NCI-H226 (cell line): ENCODE measurements around the gene IFNL3.
"Not testable (repeated sequence)": the region's sequence is repeated elsewhere in the genome, so short reads cannot be mapped to it uniquely, and the experiment has no call there.

Experiments used
- DNase-seq: peaks from one replicate; pipeline ENCODE4 v3.0.0-alpha.2; 2015

The IFNL3 gene

DNA sequence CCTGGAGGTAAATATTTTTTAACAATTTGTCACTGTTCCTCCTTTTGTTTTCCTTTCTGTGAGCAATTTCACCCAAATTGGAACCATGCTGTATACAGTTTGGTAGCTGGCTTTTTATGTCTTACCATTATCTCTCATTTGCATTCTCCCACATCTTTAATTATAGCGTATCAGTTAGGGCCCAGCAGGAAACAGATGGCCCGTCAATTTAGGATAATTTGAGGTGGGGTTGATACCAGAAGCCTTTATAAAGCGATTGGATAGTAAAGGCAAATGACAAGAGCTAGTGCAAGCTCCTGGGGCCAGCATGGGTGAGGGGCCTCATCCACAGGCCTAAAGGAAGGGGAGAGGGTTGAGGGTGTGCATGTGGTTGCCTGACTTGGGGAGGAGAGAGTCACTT, 7.7 kb upstream of the IFNL3 start:
- DNase-seq = no peak

DNA sequence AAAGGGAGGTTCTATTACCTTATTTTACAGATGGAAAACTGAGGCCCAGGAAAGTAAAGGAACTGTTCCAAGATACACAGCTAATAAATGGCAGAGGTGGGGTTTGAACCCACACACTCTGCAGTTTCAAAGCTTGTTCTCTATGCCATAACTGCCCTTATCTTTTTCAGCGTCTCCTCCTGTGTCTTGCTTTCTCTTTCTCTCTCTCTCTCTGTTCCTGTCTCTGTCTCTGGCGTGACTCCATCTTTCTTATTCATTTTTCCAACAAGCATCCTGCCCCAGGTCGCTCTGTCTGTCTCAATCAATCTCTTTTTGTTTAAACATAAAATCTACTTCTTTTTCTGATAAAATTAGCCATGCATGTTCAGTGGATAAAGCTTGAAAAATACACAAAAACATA, 7.0 kb upstream of the IFNL3 start:
- no peak for DNase-seq

DNA sequence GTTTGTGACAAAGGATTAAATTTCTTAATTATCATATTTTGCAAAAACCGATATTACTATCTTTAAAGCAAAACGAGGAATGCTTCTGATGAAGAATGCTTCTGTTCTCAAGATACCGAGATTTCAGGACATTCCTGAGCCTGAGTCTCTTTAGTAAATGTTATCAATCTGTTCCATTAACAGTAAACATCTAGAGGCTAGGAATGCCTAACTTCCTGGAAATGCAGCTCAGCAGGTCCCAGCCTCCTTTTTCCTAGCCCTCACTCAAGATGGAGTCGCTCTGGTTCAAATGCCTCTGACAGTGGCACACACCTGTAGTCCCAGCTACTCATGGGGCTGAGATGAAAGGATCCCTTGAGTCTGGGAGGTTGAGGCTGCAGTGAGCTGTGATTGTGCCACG, 6.3 kb upstream of the IFNL3 start:
- no peak for DNase-seq

DNA sequence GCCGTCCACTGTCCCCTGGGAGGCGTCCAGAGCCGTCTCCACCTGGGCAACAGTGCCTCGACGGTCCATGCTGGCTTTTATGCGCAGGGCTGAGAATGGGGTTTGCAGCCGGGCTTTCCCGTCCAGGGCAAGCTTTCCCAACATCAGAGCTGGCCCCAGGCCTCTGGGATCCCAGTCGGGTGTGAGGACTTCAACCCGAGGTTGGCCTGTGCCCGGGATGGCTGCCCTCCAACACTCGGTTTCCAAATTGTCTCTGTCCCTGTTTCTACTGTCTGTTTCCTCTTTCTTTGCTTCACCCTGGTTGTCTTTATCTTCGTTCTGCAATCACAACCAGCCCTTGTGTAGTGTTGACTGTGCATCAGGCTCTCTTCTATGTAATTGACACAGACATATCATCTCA, 4.0 kb upstream of the IFNL3 start, which contains the start of gene IFNL4:
Gene IFNL4, minus strand, starts transcription at position 51 of the 400 bp plus-strand sequence.
- no peak for DNase-seq

DNA sequence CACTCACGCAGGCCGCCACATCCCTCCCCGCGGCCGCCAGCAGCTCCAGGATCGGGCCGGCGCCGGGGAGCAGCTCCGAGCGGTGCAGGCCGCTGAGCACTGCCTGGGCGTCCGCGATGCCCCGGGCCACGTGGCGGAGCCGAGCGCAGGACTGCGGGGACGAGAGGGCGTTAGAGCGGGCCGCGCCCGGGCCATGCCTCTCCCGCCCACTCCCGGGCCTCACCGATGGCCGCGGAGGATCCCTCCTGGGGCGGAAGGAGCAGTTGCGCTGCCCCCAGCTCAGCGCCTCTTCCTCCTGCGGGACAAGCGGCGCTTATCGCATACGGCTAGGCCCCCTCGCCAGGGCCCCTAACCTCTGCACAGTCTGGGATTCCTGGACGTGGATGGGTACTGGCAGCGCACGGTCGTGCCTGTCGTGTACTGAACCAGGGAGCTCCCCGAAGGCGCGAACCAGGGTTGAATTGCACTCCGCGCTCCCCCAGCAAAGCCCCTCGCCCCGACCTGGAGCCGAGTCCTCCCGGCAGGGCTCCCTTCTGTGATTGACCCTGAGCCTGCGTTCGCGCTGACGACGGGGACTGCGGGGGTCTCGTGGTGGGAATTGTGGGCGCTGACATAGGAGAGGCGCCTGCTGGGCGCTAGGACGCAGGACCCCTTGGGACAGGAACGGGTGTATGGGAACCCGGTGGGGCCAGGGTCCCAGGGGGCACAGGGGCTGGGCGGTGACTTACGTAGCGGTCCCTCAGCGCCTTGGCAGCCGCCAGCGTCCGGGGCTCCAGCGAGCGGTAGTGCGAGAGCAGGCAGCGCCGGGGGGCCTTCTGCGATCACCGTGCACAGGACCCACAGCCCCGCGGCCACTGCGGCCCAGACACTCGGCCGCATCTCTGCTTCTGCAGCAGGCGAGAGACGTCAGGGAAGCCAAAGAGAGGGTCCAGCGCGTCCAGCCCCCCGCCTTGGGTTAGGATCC, 3.2 kb upstream of the IFNL3 start:
- DNase-seq = no peak

DNA sequence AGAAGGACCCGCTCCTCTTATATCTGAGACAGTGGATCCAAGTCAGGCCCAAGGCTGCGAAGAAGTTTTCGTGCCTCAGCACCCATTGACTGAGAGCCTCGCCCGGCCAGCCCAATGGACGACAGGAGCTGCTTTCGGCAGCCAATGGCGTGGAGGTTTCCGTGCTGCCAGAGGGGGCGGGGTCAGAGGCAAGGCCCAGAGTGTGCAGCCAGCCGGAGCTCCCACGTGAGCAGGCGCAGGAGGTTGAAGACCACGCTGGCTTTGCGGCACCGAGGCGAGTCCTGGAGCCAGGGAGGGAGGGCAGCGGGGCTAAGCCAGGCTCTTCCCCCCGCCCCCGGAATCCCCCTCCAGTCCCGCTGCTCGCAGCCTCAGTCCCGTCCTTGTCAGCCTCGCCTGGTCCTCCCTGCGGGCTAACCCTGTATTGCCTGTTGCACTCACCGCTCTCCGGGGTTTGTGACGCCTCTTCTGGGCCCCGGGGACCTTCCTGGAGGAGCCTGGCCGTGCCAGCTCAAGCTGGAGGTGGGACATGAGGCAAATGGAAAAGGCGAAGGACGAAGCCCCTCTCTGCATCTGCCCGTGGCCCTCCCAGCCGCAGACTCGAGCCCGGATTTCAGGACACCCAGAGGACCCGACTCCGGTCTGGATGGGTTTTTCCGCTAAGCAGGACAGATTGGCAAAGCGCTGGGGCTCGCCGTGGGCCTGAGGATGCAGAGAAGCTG, 2.3 kb upstream of the IFNL3 start:
- DNase-seq = no peak

DNA sequence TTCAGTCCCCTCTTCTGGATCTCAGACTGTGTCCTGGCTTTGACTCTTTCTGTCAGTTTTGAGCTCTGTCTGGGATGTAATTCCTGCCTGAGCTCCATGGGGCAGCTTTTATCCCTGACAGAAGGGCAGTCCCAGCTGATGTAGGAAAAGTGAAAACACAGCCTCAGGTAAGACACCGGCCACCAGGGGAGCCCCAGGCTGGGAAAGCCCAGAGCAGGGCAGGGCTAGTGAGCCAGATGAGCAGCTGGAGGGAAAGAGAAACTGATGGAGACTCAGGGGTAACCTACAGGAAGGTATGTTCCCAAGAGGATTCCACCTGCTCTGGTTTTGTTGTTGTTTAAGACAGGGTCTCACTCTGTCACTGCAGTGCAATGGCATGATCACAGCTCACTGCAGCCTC, 360 bp upstream of the IFNL3 start:
- not testable (repeated sequence) for DNase-seq

DNA sequence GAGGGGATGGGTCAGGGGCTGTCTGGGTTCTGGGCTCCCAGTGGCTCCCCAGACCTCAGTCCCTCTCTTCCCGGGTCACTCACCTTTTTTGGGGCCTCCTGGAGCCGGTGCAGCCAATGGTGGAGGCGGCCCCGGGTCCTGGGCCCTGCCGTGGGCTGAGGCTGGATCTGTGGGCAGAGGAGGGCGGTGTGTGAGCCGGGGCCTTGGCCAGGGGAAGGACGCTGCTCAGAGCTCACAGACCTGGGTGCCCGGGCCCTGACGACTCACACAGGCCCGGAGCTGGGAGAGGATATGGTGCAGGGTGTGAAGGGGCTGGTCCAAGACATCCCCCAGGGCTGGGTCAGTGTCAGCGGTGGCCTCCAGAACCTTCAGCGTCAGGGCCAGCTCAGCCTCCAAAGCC, 1.1 kb downstream of the IFNL3 start:
- DNase-seq = not testable (repeated sequence)

DNA sequence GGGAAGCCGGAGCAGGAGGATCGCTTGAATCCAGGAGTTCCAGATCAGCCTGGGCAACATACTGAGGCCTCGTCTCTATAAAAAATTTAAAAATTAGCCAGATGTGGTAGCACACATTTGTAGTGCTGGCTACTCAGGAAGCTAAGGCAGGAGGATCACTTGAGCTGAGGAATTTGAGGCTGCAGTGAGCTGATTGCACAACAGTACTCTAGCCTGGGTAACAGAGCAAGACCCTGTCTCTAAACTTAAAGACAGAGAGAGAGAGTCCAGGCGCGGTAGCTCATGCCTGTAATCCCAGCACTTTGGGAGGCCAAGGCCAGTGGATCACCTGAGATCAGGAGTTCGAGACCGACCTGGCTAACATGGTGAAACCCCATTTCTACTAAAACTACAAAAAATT, 4.4 kb downstream of the IFNL3 start:
- DNase-seq = no peak

DNA sequence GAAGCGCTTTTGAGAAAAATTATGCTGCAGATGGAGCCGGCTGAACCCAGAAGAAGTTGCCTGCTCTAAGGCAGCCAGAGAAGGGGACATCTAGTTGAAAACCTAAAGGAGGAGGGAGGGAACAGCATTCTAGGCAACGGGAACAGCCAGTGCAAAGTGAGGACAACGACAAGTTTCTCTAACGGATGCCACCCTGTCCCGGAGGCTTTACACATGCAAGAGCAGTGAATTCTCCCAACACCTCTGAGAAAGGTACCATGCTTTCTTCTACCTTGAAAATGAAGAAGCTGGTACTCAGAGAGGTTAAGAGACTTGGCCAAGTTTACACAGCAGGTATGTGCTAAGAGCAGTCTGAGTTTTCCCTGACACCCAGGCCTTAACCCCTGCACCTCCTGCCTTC, 5.9 kb downstream of the IFNL3 start:
- no peak for DNase-seq

DNA sequence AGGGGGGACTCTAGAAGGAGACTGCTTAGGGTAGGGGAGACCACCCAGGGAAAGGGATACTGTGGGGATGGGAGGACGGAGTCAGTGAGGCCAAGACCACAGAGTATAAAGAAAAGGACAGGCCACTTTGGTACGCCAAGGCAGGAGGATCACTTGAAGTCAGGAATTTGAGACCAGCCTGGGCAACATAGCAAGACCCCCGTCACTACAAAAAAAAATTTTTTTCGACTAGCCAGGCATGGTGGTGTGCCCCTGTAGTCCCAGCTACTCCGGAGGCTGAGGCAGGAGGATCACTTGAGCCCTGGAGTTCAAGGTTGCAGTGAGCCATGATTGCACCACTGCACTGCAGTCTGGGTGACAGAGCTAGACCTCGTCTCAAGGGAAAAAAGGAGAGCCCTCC, 6.6 kb downstream of the IFNL3 start:
- DNase-seq = no peak

DNA sequence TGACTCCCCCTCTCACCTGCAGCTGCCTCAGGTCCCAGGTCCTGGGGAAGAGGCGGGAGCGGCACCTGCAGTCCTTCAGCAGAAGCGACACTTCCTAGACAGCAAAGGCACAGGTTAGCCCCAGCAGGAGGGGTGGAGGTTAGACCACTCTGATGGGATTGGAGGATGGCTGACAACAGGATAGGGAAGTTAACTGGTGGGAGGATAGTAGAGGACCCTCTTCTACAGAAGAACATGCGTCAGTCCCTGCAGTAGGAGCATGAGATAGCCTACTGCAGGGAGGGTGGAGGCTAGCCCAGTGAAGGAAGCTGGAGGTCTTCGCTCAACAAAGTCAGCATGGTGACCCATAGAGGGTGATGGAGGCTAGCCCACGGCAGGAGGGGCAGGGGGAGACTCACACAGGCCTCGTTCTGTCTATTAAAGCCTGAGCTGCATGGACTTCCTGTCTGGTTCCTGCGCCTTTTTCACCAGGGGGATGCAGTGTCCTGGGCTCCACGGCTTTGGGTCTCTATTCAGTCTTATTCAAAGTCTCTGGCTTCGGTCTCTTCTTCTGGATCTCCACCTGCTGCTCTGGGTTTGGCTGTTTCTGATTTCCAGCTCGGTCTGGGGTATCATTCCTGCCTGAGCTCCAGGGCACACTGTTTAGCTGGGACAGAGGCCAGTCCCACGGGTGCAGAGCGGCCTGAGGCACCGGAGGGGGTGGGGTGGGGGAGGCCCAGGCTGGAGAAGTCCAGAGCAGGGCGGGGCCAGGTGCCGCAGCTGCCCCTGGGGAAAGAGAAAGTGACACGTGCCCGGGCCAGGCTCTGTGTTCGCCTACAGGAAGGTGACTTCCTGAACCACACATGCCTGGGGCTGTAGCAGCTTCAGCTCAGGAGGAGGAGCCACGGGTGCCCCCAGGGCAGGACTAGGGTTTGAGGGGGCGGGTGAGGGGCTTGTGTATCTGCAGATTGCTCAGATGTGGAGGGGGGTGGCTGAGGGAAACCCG, 7.3 kb downstream of the IFNL3 start:
- DNase-seq = peak; percentile 16

DNA sequence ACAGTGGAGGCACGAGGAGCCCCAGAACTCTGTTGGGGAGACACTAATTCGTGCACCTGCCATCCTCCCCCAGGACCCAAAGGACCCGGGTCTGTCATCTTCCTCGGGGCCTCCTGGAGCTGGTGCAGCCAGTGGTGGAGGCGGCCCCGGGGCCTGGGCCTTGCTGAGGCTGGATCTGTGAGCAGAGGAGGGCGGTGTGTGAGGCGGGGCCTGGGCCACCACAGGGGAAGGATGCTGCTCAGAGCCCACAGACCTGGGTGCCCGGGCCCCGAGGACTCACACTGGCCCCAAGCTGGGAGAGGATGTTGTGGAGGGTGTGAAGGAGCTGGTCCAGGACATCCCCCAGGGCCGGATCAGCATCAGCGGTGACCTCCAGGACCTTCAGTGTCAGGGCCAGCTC, 8.3 kb downstream of the IFNL3 start:
- DNase-seq = no peak

DNA sequence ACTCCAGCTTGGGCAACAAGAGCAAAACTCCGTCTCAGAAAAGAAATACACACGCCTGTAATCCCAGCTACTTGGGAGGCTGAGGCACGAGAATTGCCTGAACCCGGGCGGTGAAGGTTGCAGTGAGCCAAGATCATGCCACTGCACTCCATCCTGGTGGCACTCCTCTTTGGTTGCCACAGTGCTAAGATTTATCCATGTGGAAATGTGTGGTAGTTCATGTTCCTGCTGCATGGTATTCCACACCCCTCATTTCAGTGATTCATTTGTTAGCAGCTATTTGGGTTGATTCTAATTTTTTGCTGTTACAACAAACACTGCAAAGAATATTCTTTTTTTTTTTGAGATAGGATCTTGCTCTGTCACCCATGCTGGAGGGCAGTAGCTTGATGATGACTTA, 12.1 kb downstream of the IFNL3 start:
- no peak for DNase-seq

DNA sequence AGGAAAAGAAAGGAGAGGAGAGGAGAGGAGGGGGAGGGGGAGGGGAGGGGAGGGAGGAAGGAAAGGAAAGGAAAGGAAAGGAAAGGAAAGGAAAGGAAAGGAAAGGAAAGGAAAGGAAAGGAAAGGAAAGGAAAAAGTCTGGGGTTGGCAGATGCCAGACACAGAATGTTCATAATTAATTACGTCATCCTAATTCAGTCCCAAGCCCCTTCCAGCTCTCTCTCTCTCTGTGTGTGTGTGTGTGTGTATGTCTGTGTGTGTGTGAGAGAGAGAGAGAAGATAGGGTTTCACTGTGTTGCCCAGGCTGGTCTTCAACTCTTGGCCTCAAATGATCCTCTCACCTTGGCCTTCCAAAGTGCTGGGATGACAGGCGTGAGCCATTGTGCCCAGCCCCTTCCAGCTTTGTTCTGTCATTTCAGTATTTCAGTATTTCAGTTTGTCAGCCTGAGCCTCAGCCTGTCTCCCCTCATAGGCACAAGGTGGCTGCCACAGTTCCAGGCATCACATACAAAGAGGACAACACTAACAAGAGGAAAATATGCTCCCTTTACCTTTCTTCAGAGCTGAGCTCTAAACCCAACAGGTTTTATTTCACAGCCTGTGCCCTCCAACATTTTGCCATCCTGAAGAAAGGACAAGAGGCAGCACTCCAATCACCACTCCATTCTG, 14.6 kb downstream of the IFNL3 start:
- no peak for DNase-seq

DNA sequence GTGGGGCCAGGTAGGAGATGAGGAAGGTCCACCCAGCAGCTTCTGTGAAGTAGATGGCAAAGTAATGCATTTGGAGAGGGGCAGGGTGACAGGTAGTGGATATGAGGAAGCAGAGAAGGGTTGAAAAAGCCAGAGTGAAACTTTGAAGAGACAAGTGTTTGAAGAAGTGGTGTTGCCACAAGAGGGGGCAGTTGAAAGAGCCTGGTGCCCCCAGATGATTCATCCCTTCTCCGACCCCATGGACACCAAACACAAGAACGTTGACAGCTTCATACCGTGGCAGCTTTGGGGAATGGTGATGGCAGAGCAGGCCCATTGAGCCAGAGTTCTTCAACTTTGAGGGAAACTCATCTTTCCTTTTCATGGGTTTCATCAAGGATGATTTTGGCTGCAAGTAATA, 19.9 kb downstream of the IFNL3 start:
- no peak for DNase-seq

DNA sequence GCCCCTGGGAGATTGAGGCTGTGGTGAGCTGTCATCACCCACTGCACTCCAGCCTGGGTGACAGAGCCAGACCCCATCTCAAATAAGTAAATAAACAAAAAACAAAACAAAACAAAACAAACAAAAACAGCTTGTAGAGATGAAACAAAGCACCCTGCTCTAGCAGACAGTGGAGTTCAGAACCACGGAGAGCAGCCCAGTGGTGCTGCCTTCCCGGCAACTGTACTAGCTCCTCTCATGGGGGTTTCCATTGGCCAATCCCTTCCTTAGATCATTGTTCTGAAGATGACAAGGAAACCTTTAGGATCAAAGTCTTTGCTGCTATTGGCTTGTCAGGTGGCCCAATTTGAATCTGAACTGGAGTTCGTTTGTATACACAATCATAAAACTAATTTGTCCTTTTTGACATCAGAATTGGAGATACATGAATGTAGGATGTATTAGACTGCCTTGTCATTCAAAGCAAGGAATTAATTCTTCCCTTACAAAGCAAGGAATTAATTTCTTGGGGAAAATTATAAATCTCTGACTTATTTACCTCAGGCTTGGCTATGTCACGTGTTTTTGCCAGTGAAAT, 21.0 kb downstream of the IFNL3 start:
- DNase-seq = peak; percentile 33

DNA sequence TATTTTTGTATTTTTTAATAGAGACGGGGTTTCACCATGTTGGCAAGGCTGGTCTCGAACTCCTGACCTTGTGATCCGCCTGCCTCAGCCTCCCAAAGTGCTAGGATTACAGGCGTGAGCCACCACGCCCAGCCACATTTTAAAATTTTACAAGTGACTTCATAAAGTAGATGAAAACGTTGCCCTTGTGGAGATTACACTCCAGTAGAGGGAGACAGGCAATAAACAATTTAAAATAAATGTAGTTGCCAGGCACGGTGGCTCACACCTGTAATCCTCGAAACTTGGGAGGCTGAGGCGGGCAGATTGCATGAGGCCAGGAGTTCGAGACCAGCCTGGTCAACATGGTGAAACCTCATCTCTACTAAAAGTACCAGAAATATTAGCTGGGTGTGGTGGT, 25.7 kb downstream of the IFNL3 start:
- not testable (repeated sequence) for DNase-seq

DNA sequence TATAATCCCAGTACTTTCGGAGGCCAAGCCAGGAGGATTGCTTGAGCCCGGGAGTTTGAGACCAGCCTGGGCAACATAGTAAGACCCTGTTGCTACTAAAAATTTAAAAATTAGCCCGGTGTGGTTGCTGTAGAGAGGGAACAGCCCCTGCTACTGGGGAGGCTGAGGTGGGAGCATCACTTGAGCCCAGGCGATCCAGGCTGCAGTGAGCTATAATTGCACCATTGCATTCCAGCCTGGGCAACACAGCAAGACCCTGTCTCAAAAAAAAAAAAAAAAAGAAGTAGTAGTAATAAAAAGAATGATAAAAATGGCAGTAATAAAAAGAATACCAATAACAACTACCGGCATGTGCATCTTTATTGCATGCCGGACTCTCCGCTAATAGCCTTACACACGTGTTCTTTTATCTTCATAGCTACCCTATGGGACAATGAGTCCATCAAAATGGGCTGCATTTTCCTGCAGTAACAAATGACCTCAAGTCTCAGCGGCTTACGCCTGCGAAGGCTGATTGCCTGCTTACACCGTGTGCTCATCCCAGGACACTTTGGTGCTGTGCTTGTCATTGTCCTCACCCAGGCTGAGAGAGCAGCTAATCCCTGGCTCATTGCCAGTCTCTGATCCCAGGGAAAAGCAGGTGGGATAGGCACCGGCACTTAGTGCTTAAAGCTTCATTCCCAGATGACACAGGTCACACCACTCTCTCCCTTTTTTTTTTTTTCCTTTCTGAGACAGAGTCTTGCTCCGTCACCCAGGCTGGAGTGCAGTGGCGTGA, 26.4 kb downstream of the IFNL3 start:
- DNase-seq = no peak

DNA sequence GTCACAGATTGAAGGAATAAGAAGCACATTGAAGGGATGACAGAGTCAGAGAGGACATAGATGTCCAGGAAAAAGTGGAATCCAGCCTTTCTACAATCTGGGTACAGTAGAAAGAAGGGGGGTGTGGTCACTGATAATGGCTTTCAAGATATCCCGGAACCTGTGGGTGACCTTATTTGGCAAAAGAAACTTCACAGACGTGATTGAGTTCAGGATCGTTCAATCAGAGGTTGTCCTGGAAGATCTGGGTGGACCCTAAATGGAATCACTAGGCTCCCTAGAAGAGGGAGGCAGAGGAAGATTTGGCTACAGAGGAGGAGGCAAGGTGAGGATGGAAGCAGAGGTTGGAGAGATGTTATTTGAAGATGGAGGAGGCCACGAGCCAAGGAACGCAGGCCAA, 27.7 kb downstream of the IFNL3 start:
- no peak for DNase-seq

DNA sequence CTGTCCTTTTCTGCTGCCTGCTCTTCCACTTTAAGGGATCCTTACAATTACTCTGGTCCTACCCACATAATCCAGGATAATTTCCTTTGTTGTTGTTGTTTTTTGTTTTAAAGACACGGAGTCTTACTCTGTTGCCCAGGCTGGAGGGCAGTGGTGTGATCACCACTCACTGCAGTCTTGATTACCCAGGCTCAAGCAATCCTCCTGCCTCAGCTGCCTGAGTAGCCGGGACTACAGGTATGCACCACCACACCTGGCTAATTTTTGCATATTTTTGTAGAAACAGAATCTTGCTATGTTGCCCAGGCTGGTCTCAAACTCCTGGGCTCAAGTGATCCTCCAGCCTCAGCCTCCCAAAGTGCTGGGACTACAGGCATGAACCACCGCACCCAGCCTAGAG, 29.5 kb downstream of the IFNL3 start:
- DNase-seq = not testable (repeated sequence)
